ENCODE measurements around the gene RNF220.

Gene RNF220

DNA sequence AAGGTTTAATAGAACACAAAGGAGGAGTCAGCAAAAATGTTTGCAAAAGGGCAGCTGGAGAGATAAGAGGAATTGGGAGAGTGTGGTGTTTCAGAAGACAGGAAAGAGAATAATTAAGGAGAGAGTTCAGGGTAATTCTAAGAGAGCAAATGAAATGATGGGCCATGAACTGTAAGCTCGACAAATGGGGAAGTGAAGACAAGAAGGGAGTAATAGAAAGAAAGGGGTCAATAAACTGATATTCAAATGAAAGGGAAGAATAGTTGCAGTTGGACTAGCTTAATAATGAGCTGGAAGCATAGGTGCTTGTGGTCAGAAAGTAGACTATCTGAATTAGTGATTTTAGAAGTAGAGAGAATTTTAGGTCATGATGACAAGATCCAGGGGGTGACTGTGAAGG is 15.6 kb upstream of the RNF220 start:
- Mint-ChIP-seq H3K4me3 (no peak overlapping the region), H3K36me3 (ENCODE audit: low read depth) (no peaks in the 10 kb centered on the region), H3K4me1 (ENCODE audit: low read depth) (no peaks in the 10 kb centered on the region), H3K9me3 (no peaks in the 10 kb centered on the region), H3K27me3 (ENCODE audit: low read depth) (peaks cover 24% of the 10 kb centered on the region), H3K27ac (no peak overlapping the region)

GRCh38 chr1:44390277-44390676 is 14.8 kb upstream of the RNF220 start:
- no peaks in the 10 kb centered on the region for H3K9me3 Mint-ChIP-seq
- peaks cover 20% of the 10 kb centered on the region for H3K27me3 Mint-ChIP-seq (ENCODE audit: low read depth)
- H3K4me3 Mint-ChIP-seq, result no peak overlapping the region
- H3K36me3 Mint-ChIP-seq (ENCODE audit: low read depth), result no peaks in the 10 kb centered on the region
- no peaks in the 10 kb centered on the region for H3K4me1 Mint-ChIP-seq (ENCODE audit: low read depth)
- H3K27ac Mint-ChIP-seq, result no peak overlapping the region

- no peak overlapping the region for H3K27ac Mint-ChIP-seq
- peaks cover 84% of the 10 kb centered on the region for H3K27me3 Mint-ChIP-seq (ENCODE audit: low read depth)
- H3K36me3 Mint-ChIP-seq (ENCODE audit: low read depth), result no peaks in the 10 kb centered on the region
- H3K4me1 Mint-ChIP-seq (ENCODE audit: low read depth), result peaks cover 10% of the 10 kb centered on the region
- H3K9me3 Mint-ChIP-seq, result no peaks in the 10 kb centered on the region
- H3K4me3 Mint-ChIP-seq, result no peak overlapping the region
Observed at GRCh38 chr1:44401256-44402228, 3.5 kb upstream of the RNF220 start.

- Mint-ChIP-seq H3K36me3 (ENCODE audit: low read depth) (no peaks in the 10 kb centered on the region), H3K27ac (no peak overlapping the region), H3K9me3 (no peaks in the 10 kb centered on the region), H3K4me1 (ENCODE audit: low read depth) (peaks cover 25% of the 10 kb centered on the region), H3K27me3 (ENCODE audit: low read depth) (peaks cover 58% of the 10 kb centered on the region), H3K4me3 (peak overlapping the region; percentile 83)
Observed at GRCh38 chr1:44405798-44406736, 1.0 kb downstream of the RNF220 start.

GRCh38 chr1:44406737-44407429 is 1.8 kb downstream of the RNF220 start:
- Mint-ChIP-seq H3K36me3 (ENCODE audit: low read depth) (no peaks in the 10 kb centered on the region), H3K4me3 (no peak overlapping the region), H3K27ac (no peak overlapping the region), H3K9me3 (no peaks in the 10 kb centered on the region), H3K27me3 (ENCODE audit: low read depth) (peaks cover 50% of the 10 kb centered on the region), H3K4me1 (ENCODE audit: low read depth) (peaks cover 25% of the 10 kb centered on the region)

DNA sequence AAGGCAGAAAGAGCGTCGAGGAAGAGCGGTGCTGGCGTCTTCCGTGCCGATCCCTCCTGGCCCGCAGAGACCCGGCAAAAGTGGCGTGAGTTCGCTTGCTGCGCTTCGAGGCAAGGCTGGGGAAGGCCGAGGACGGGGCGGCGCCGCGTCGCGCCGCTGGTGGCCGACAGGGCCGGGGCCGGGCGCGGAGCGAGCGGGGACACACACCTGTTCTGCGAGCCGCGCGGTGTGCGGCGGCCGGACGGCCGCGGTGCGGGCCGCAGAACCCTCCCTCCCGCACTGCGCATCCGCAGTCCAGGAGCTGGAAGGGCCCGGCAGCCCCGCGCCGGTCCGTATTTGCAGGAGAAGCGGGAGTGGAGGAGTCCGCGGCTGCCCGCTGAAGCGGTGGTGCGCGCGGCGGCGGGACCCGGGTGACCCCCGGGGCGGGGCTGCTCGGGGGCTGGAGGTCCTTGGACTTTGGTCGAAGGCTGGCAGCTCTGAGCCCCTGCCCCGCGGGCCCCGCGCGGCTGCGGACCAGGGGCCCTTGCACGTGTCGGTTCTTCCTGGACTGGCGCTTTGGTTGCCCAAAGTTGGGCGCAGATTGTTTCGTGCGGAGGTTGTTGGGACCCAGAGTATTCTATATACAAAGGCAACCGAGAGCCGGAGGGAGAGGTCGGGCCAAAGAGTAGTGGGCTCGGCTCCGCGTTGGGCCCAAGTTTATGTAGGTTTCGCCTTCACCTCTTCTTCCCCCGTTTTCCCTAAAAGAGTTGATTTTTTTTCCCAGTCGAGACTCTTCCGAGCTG is 2.6 kb downstream of the RNF220 start:
- Mint-ChIP-seq H3K4me1 (ENCODE audit: low read depth) (peaks cover 25% of the 10 kb centered on the region), H3K27ac (no peak overlapping the region), H3K27me3 (ENCODE audit: low read depth) (peaks cover 42% of the 10 kb centered on the region), H3K4me3 (peak overlapping the region; percentile 14), H3K9me3 (no peaks in the 10 kb centered on the region), H3K36me3 (ENCODE audit: low read depth) (no peaks in the 10 kb centered on the region)

- Mint-ChIP-seq H3K4me1 (ENCODE audit: low read depth) (peaks cover 25% of the 10 kb centered on the region), H3K9me3 (no peaks in the 10 kb centered on the region), H3K4me3 (peak overlapping the region; percentile 14), H3K36me3 (ENCODE audit: low read depth) (no peaks in the 10 kb centered on the region), H3K27me3 (ENCODE audit: low read depth) (peaks cover 37% of the 10 kb centered on the region), H3K27ac (no peak overlapping the region)
Observed at GRCh38 chr1:44408212-44408582, 3.1 kb downstream of the RNF220 start.

DNA sequence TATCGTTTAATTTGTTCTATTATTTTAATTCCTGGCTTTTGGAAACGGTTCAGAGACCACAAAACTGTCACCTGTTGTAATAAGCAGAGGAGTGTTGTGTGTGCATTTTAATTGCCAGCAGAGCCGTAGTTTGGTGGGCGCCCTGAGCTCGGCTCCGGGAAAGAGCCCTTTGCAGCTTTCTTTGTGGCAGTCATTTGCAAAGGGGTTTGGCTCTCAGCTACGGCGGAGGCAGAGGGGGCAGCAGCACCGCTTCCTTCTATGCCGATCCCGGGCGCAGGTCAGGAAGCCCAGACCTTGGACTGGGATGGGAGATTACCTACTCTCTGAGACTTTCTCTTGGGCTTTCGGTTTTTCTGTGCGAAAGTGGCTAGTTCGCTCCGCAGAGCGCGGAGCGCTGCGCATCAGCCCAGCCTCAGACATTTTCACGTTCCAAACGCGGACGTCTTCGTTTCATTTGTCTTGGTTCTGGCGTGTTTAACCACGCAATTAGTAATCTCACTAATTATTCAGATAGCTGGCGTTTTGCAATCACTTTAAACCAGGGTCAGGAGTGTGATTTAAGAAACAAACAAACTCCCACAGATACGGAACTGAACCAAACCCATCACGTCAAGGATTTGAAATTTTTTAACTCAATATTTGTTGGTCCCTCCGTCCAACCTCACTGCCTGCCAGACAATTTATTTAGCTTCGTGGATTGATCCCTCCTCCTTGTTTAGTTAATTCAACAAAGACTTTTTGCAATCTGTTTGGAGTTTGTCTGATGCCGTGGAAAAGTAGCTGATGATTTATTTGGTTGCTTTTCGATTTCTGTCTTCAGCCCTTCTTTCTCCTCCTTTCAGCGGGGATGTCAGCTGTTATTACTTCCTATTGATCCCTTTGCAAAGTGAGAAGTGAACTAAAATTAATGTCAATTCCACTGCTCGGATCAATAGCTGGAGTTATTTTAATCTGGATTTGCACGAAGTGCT is 3.9 kb downstream of the RNF220 start:
- H3K27ac Mint-ChIP-seq, result peak overlapping the region; percentile 55
- H3K4me3 Mint-ChIP-seq, result peak overlapping the region; percentile 7
- peaks cover 33% of the 10 kb centered on the region for H3K27me3 Mint-ChIP-seq (ENCODE audit: low read depth)
- H3K9me3 Mint-ChIP-seq, result no peaks in the 10 kb centered on the region
- peaks cover 25% of the 10 kb centered on the region for H3K4me1 Mint-ChIP-seq (ENCODE audit: low read depth)
- H3K36me3 Mint-ChIP-seq (ENCODE audit: low read depth), result no peaks in the 10 kb centered on the region

DNA sequence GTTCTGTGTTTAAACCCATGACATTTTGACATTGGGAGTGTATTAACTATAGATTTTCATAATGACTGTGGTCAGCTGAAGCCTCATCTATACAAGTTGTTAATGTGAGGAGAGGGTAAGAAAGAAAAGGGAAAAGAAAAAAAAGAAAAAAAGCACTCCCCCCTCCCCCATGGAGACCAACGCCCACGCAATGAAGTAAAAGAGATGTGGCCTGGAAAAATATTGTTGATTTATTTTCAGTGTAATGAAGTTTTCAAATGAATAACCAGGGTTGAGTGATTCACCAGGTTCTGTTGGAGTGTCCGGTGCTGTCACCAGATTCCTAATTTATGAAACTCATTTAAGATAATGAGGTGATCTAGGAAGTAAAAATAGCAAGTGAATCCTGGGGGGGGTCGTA is 4.7 kb downstream of the RNF220 start:
- Mint-ChIP-seq H3K4me3 (no peak overlapping the region), H3K9me3 (no peaks in the 10 kb centered on the region), H3K4me1 (ENCODE audit: low read depth) (peaks cover 25% of the 10 kb centered on the region), H3K27me3 (ENCODE audit: low read depth) (peaks cover 24% of the 10 kb centered on the region), H3K27ac (no peak overlapping the region), H3K36me3 (ENCODE audit: low read depth) (no peaks in the 10 kb centered on the region)

- H3K9me3 Mint-ChIP-seq, result no peaks in the 10 kb centered on the region
- H3K36me3 Mint-ChIP-seq (ENCODE audit: low read depth), result no peaks in the 10 kb centered on the region
- H3K4me3 Mint-ChIP-seq, result no peak overlapping the region
- peaks cover 15% of the 10 kb centered on the region for H3K4me1 Mint-ChIP-seq (ENCODE audit: low read depth)
- no peak overlapping the region for H3K27ac Mint-ChIP-seq
- H3K27me3 Mint-ChIP-seq (ENCODE audit: low read depth), result peaks cover 18% of the 10 kb centered on the region
Observed at GRCh38 chr1:44411861-44412260, 6.8 kb downstream of the RNF220 start.

GRCh38 chr1:44412601-44413000 is 7.5 kb downstream of the RNF220 start:
- Mint-ChIP-seq H3K27ac (no peak overlapping the region), H3K27me3 (ENCODE audit: low read depth) (peaks cover 21% of the 10 kb centered on the region), H3K4me1 (ENCODE audit: low read depth) (peaks cover 15% of the 10 kb centered on the region), H3K36me3 (ENCODE audit: low read depth) (no peaks in the 10 kb centered on the region), H3K9me3 (no peaks in the 10 kb centered on the region), H3K4me3 (no peak overlapping the region)

DNA sequence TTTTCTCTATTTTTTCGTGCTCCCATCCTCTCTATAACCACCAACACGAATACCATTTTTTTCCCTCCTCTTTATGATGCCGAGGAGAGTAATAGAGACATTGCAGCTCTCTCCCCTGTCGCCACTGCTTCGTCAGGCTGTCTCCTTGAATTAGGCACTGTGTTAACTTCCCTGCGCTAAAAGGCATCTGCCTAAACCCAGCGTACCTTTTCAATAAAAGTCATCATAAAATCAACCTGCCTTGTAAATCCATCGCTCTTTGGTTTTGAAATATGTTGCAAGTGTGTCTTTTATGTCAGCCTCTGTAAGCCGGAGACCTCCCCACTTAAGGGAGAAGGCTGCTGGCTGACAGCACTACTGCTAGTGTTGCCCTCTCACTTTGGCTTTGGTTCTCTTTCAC is 8.7 kb downstream of the RNF220 start:
- H3K27ac Mint-ChIP-seq, result no peak overlapping the region

DNA sequence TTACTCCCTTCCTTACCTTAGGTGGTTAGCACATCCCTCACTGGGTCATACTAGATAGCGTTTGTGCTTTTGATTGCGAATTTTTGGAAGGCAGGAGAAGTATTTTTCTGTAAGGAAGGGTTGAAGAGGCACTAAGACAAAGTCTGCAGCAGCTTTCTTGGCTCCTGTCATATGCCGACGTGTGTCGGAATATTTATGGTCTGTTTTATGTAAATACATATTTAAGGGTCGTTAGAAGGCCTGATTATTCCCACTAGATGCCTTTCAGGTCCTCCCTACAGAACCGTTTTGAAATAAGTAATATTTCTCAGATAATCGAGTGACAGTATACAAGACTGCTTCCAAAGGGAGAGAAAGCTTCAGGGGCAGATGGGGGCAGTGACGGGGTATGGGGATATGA is 10.0 kb downstream of the RNF220 start:
- Mint-ChIP-seq H3K27me3 (ENCODE audit: low read depth) (peaks cover 37% of the 10 kb centered on the region), H3K4me1 (ENCODE audit: low read depth) (no peaks in the 10 kb centered on the region), H3K4me3 (no peak overlapping the region), H3K9me3 (no peaks in the 10 kb centered on the region), H3K27ac (no peak overlapping the region), H3K36me3 (ENCODE audit: low read depth) (no peaks in the 10 kb centered on the region)

More for the DNA sequence above, 8.7 kb downstream of the RNF220 start:
- Mint-ChIP-seq H3K9me3 (no peaks in the 10 kb centered on the region), H3K27me3 (ENCODE audit: low read depth) (peaks cover 26% of the 10 kb centered on the region), H3K4me1 (ENCODE audit: low read depth) (peaks cover 7% of the 10 kb centered on the region), H3K4me3 (no peak overlapping the region), H3K36me3 (ENCODE audit: low read depth) (no peaks in the 10 kb centered on the region)

All from T-helper 1 cell treated with Interleukin-12 subunit alpha and Interleukin-12 subunit beta and Interleukin-4 antibody, amounts not matched to agents 30 μg/mL and 1 μg/mL, for 36 hours (primary cell).